Stimulated activated naive CD8-positive, alpha-beta T cell treated with anti-CD3 and anti-CD28 coated beads, Interleukin-15, amount 100 ng/mL, for 72 hours (primary cell): Measurements from ENCODE around the gene NFIA.
A peak's percentile ranks its signal among the peaks of the same experiment; 100 is the strongest.

Source experiments
- ATAC-seq: fragments of 150-1000 bp; cut with Tn5 transposase; 2 replicates; pipeline ENCODE4 v1.10.0; 2021; ENCODE audit warnings: mild to moderate bottlenecking, moderate library complexity
- DNase-seq, 2 donors: peaks; one replicate each; pipeline ENCODE4 v3.0.0; 2021 to 2022
- H3K27ac Mint-ChIP-seq, 2 donors: one replicate each; pipeline ENCODE4 v1.8.0; 2022; ENCODE audit warnings: mild to moderate bottlenecking in 2 of 2, mixed read lengths in 2 of 2, moderate library complexity in 2 of 2
- H3K27me3 Mint-ChIP-seq: one replicate; pipeline ENCODE4 v1.8.0; 2022; ENCODE audit warnings: mixed read lengths
- H3K4me1 Mint-ChIP-seq: one replicate; pipeline ENCODE4 v1.8.0; 2022; ENCODE audit warnings: mild to moderate bottlenecking, mixed read lengths
- H3K4me3 Mint-ChIP-seq, 2 donors: one replicate each; pipeline ENCODE4 v1.8.0; 2022; ENCODE audit warnings: mild to moderate bottlenecking in 2 of 2, mixed read lengths in 2 of 2, moderate library complexity in 1 of 2
- H3K9me3 Mint-ChIP-seq, 2 donors: one replicate each; pipeline ENCODE4 v1.8.0; 2022; ENCODE audit warnings: mixed read lengths in 2 of 2

Gene NFIA

DNA sequence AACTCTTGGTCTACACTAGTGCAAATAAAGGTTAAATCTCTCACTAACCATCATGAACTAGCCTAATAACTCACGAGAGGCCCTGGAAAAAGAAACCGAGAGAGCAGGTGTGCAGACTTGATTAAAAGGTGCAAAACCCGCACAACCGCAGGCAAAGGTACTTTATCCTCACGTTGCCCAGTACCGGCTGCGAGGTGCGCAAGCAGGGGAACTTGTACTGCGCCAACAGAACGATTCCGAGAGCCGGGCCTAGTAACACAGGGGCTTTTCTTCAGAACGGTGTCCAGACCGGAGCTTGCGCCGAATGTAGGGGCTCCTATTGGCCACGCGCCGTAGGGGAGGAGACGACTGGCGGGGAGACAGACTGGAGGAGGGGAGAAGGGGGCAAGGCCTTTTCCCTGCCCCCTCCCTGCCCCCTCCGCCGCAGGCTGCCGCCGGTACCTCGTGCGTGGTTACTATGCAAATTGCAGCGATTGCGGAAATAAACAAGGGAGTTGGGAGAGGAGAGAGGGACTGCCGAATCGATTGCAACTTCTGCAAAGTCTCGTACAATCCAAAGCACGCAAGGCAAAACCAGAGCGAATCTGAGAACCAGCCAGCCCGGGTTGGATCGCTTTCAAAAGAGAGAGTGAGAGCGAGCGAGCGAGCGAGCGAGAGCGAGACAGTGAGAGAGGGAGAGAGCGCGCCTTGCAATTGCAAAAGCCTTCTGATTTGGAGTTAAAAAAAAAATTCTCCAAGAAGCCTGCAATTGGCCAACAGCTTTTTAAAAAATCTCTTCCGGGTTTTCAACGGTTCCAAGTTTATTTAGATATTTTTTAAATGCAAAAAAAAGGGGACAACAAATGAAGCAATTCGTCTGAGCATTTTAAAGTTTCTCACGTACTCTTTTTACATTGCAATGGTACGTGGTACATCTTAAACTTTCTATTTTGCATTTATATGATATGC, 5.4 kb upstream of the NFIA start:
- Mint-ChIP-seq H3K4me3 (peak overlapping the region; percentile 95), H3K27me3 (peaks cover 17% of the 10 kb centered on the region), H3K9me3 (no peaks in the 10 kb centered on the region), H3K27ac (peak overlapping the region; percentile 94 to 96), H3K4me1 (peaks cover 54% of the 10 kb centered on the region)
- peak; percentile 84 for ATAC-seq
- DNase-seq = peak; percentile 87 to 92

DNA sequence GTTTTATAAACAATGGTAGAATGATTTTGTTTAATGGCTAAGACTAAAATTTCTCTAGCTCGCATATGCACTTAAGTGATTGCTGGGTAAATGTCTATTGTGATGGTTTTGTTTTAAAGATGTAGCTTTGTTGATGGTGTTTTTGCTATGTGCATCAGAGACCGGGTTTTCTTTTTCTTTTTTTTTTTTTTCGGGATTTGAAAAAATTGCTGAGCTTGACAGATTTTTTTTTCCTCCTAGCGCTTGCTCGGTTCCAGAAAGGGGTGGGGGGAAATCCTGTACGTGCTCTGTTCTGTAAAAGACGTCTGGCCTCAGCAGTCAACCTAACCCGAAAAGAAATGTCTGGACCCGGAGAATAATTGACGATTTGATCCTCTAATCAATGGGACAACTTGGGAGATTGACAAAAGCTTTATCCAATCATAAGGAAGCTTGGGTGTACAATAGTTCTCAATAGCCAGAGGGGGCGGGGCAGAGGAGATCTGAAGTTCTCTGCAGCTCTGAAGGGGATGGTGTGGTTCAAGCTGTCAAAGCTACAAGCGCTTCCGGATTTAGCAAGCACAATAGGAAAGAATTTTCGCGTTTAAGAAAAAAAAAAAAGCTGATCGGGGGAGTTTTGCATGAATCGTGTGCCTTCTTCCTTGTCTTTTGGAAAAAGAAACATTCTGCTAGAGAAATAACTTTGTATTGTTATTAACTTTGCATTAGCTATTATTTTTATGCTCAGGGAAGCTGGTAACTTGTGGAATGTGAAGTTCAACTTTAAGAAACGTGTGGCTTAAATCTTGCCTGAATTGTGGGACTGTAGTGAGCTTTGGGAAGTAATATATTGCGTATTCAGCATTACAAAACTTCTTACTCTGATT, 4.5 kb upstream of the NFIA start:
- Mint-ChIP-seq H3K27me3 (peaks cover 17% of the 10 kb centered on the region), H3K9me3 (no peaks in the 10 kb centered on the region), H3K4me3 (peak overlapping the region; percentile 95), H3K27ac (peak overlapping the region; percentile 90 to 96), H3K4me1 (peaks cover 54% of the 10 kb centered on the region)
- DNase-seq (peak; percentile 89 to 93), ATAC-seq (peak; percentile 70)

DNA sequence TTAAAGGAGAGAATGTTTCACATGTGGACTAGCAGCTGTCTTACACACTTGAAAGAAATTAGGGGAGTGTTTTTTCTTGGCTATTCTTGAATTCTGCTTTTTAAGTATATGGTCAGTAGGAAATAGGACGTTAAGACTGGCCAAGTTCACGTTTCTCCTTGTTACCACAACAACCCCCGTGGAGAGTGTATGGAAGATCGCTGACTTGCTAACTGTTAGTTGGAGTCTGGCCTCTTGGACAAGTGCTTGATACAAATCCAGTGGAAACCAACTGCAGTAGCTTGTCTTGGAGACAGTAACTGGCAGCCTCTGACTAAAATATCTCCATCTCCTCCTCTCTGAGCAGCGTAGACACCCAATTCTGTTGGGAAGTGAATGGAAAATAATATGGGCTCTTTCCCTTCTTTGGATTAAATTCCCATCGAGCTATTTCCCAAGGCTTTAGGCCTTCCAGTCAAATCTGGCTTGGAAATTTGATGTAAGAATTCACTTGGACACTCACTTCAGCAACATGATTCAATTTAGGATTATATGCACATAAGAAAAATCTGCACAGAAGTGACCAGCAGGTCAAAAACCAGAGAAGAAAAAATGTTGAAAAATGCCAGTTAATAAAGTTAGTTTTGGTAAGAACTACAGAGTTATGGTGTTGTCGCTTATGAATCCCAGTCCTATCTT, 3.6 kb upstream of the NFIA start:
- H3K4me3 Mint-ChIP-seq = peak overlapping the region; percentile 95

DNA sequence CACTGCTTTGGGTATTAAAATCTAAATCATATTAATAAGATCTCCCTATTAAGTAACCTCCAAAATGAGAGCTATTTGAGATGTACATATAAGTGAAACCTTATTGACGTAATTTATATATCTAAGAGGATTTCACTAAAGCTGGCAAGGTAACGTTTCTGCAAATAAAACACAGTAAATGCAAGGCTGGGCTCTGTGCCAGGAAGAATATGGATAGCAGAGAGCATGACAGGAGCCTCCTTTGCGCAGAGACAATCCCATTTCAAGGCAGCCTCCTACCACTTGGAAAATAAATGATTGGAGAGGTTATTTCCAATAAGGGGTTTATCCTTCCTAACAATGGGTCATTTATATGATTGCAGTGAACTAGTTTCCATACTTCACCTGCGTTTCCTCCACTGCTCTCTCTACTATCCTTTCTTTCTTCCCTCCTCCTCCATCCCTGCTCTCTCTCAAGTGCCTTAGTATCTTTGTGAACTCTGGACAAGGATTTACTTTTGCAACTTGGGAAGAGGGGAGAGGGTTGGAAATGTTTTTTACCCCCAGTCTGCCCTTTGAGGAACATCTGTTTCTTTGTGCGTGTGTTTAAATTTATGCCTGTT, 3.0 kb upstream of the NFIA start:
- H3K4me1 Mint-ChIP-seq = peaks cover 59% of the 10 kb centered on the region
- no peak for DNase-seq
- no peak for ATAC-seq
- H3K27ac Mint-ChIP-seq = no peak overlapping the region
- peaks cover 28% of the 10 kb centered on the region for H3K27me3 Mint-ChIP-seq
- H3K4me3 Mint-ChIP-seq = peak overlapping the region; percentile 73 to 84
- no peaks in the 10 kb centered on the region for H3K9me3 Mint-ChIP-seq

More for the DNA sequence above, 3.6 kb upstream of the NFIA start:
- Mint-ChIP-seq H3K27me3 (peaks cover 21% of the 10 kb centered on the region), H3K27ac (no peak overlapping the region), H3K9me3 (no peaks in the 10 kb centered on the region), H3K4me1 (peaks cover 56% of the 10 kb centered on the region)
- no peak for ATAC-seq
- no peak for DNase-seq

DNA sequence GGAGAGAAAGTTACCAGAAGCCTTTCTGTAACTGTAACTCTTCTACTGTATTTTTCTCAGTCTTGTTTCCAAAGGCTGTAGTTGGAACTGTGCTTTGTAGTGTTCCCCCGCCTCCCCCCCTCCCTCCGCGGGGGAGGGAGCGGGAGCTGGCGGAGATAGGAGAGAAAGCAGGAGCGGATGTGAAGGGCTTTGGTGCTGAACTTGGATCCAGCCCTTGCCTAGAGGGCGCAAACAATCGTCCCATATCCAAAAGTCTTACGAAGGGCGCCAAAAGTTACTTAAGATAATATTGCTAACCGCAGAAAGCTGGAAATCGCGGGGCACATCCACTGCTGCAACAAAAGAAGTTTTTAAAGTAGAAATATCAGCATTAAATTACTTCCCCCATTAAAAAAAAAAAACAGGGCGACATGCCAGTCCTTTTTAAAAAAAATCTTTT, 2.4 kb upstream of the NFIA start:
- peaks cover 59% of the 10 kb centered on the region for H3K4me1 Mint-ChIP-seq
- ATAC-seq (no peak), DNase-seq (no peak)
- H3K27ac Mint-ChIP-seq = no peak overlapping the region
- no peaks in the 10 kb centered on the region for H3K9me3 Mint-ChIP-seq
- peak overlapping the region; percentile 73 to 84 for H3K4me3 Mint-ChIP-seq
- H3K27me3 Mint-ChIP-seq = peaks cover 30% of the 10 kb centered on the region

DNA sequence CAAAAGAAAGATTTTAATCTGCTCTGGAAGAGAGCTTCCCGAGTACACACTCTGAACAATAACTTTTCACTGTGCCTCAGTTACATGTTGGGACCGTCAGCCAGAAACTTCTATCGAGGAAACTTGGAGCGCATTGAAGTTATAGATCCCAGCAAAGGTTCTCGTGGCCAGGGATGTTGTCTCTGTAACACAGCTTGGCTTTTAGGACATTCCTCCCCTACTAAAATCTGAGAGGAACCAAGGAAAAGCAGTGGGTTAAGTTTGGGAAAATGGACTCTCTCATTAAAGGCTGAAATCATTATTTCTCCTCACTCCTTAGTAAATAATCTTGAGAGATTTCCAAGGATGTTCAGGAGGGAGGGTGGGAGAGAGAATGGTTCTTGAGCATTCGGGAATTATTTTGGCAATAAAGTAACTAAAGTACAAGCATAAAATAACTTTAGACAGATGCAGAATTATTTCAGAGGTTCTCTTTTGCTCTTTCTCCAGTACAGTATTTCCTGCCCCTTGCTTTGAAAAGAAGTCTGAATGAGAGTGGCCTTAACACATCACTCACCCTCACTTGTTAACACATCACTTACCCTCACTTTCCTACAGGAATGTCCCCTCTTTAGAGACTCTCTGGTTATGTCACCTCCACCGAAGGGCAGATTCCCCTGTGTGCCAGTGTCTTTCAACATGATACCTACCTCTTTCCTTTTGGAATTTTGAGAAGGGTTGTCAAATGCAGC, 1.8 kb upstream of the NFIA start:
- Mint-ChIP-seq H3K4me3 (peak overlapping the region; percentile 73 to 84), H3K4me1 (peaks cover 59% of the 10 kb centered on the region), H3K27me3 (peaks cover 30% of the 10 kb centered on the region), H3K9me3 (no peaks in the 10 kb centered on the region), H3K27ac (no peak overlapping the region)
- ATAC-seq (no peak), DNase-seq (no peak)

DNA sequence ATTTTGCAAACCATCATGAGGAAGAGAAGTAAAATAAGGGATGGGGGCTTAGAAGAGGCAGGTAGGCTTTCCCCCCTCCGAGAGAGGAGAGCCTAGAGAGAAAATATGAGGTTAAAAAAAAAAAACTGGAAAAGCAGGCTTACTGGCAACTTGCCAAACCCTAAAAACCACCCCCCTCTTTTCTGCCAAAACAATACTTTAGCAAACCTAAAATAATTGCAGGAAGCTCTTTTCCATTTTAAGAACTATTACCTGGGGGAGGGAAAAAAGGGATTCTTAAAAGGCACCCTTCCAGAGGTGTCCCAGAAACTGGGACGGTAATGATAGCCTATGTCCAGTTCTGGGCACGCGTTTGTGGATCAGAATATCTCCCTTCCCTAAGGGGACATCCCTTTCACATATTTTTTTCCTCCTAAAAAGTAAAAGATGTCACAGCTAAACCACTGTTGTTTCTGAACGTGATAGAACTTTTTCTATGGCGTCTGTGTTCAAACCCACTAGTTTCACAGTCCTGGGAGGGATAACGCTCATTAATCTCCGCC, 1.1 kb upstream of the NFIA start:
- no peaks in the 10 kb centered on the region for H3K9me3 Mint-ChIP-seq
- H3K4me3 Mint-ChIP-seq = peak overlapping the region; percentile 84 to 85
- H3K4me1 Mint-ChIP-seq = peaks cover 55% of the 10 kb centered on the region
- DNase-seq (no peak), ATAC-seq (no peak)
- H3K27ac Mint-ChIP-seq = peak overlapping the region in 1 of 2 donors; percentile 40
- H3K27me3 Mint-ChIP-seq = peaks cover 30% of the 10 kb centered on the region

DNA sequence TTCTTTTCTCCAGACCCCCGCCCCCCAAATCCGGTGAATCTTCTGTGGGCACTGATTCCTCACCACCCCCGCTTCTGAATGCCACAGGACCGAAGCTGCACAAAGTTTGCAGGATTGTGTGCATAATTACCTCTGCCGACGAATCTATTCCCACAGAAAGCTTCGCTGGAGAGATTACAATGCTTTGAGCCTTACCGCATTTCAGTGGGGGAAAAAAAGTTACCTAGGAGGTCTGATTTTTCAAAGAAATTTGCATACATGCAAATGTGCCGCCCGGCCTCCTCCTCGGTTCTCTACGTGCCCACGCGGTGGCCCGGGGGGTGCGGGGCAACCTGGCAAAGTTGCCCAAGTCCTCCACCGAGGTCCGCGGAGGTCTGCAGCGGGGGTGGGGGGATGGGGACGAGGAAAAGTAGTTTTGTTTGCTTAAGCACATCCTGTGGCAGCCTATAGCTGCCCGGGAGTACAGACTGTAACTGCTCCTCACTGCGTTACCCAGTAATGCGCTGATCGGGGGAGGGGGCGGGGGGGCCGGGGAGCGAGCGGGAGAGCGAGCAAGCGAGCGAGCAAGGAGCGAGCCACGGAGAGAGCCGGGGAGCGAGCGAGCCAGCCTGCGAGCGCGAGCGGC, 563 bp upstream of the NFIA start:
- Mint-ChIP-seq H3K27me3 (peaks cover 30% of the 10 kb centered on the region), H3K9me3 (no peaks in the 10 kb centered on the region), H3K4me1 (peaks cover 50% of the 10 kb centered on the region), H3K4me3 (peak overlapping the region; percentile 84 to 85), H3K27ac (peak overlapping the region; percentile 40 to 48)
- peak; percentile 71 to 84 for DNase-seq
- peak; percentile 57 for ATAC-seq

DNA sequence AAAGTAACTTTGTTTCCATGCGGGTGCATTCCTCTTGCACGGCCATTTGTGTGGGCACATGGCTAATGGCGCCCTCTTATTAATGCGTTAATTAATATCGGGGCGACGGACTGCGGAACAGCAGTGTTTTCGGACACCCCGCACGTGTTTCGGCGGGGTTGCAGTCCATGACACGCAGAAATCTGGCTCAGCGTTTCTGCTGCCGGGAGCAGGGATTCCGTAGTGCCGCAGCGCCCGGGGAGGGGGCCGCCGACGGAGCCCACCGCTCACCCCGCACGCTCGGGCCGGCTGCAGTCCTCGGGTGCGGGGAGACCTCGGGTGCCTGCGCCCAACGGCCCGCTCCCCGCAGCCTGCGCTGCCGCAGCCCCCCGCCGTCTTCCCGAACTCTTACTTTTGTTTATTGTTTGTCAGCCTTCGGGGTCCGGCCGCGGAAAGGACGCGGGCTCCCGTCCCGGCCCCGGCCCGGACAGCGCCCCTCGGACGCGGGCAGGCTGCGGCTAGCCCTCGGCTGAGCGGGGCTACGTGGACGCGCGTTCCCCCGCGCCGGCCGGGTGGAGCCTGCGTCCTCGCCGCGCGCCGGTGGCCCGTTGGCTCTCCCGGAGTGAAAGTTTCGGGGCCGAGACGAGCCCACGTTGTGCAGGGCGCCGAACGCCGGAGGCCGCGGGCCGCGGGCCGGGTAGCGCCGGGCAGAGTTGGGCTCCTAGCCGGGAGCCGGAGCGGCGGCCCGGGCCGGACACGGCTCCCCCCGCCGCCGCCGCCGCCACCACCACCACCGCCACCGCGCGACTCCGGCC, 849 bp downstream of the NFIA start:
- peaks cover 41% of the 10 kb centered on the region for H3K4me1 Mint-ChIP-seq
- H3K27me3 Mint-ChIP-seq = peaks cover 30% of the 10 kb centered on the region
- ATAC-seq (no peak), DNase-seq (peak; percentile 18 to 23)
- peak overlapping the region; percentile 89 to 92 for H3K4me3 Mint-ChIP-seq
- peak overlapping the region in 1 of 2 donors; percentile 40 for H3K27ac Mint-ChIP-seq
- H3K9me3 Mint-ChIP-seq = no peaks in the 10 kb centered on the region

DNA sequence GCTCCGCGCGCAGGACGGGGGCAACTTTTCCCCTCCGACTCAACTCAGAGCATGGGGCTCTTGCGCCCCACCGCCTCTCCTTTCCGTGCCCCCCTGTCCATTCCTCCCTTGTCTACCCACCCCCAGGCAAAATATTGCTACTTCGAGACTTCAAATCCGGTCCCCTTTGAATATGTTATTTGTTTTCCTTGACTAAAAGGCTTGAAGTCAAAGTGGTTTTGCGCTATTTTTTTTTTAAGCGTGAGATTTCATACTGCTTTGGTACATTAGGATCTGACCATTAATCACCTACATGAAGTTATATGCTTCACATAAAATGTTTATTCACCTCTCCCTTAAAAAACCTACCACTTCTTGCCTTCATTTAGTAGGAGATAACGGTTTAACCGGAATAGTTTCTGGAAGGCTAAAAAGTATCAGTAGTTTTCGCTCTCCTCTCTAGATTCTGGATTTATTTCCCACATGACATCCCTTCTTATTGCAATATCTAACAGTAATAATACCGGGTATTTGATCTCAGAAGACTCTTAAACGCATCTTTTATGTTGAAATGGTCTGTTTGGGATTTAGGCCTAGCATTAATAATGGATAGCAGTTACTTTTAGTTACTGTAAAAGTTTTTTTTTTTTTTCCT, 1.6 kb downstream of the NFIA start:
- H3K4me1 Mint-ChIP-seq = peaks cover 34% of the 10 kb centered on the region
- peak overlapping the region; percentile 87 to 89 for H3K4me3 Mint-ChIP-seq
- H3K27ac Mint-ChIP-seq = peak overlapping the region; percentile 8 to 90
- no peak for DNase-seq
- H3K27me3 Mint-ChIP-seq = peaks cover 30% of the 10 kb centered on the region
- no peaks in the 10 kb centered on the region for H3K9me3 Mint-ChIP-seq
- ATAC-seq = no peak

DNA sequence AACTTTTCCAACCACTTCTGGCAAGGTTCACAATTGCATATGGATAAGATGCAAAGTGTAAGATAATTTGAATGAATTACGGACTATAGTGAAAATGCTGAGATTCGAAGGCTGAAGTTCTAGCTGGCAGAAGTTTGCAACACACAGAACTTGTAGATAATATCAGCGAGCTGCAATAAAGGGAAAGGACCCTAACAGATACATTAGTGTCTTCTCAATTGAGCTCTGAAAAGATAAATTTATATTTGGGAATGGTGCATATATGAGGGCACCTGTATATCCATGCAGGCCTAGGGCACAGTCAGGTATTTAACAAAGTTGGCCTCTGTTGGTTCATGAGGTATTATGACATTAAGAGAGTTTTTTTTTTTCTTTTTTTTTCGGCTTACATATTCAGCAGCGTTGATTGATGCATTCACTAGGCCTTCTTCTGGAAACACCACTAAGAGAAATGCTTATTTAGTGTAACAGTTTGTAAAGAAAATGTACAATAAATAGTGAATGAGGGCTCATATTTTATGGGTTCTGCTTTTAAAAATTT, 2.2 kb downstream of the NFIA start:
- no peaks in the 10 kb centered on the region for H3K9me3 Mint-ChIP-seq

DNA sequence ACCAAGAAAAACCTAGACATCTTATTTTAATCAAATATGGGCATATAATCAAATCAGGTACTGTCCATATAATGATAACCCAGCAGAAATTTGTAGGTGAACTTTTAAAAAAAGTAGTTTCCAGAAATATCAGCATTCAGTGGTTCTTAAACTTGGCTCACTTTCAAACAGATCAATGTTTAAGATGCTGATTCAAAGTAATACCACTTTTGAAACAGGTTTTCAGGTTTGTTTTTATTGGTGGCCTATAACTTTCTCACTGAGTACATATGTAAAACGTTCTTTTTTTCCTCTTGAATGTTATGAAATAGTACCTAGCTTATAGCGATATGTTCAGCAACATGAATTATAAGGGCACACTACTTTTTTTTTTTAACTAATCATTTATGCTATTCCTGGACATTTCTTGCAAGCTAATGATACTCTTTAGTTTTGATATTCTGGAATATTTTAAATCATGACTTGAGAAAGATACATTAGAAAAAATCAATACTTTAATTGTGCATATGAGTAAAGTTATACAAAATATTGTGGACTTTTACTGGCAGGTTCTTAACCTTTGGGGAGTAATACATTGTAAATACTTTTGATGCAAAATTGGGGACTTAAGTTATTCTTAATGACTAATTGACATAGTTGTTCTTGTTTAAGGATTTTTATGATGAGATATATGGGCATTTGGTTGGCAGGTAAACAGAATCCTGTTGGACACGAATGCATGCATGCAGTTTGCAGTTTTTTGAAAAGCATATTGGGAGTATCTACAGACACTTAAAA, 3.0 kb downstream of the NFIA start:
- Mint-ChIP-seq H3K4me3 (no peak overlapping the region), H3K27ac (no peak overlapping the region), H3K9me3 (no peaks in the 10 kb centered on the region), H3K4me1 (peaks cover 19% of the 10 kb centered on the region), H3K27me3 (peaks cover 18% of the 10 kb centered on the region)
- ATAC-seq (no peak), DNase-seq (no peak)

More for the DNA sequence above, 2.2 kb downstream of the NFIA start:
- Mint-ChIP-seq H3K4me1 (peaks cover 27% of the 10 kb centered on the region), H3K27me3 (peaks cover 26% of the 10 kb centered on the region), H3K4me3 (peak overlapping the region in 1 of 2 donors; percentile 87), H3K27ac (no peak overlapping the region)
- ATAC-seq (no peak), DNase-seq (no peak)
